Endodermal cell (in vitro differentiated cells): ENCODE data around the gene CDH4. TPM values are rescaled to one million over a fixed set of nuclear protein-coding genes. Genes with fewer than 3 reads are reported as not detected.

Experiments
- DNase-seq: peaks from one replicate; pipeline ENCODE4 v3.0.0-alpha.2; 2017
- H3K27ac ChIP-seq: 2 replicates; pipeline ENCODE4 v1.5.1; 2013; ENCODE audit warnings: mild to moderate bottlenecking, low read depth, low read length, moderate library complexity
- H3K27me3 ChIP-seq: 2 replicates; pipeline ENCODE4 v1.6.1; 2013; ENCODE audit warnings: mild to moderate bottlenecking, low read length, moderate library complexity; ENCODE audit not compliant: insufficient read depth, control insufficient read depth, poor library complexity, severe bottlenecking
- H3K36me3 ChIP-seq: 2 replicates; pipeline ENCODE4 v1.7.0; 2013; ENCODE audit warnings: mild to moderate bottlenecking, low read length, moderate library complexity; ENCODE audit not compliant: control insufficient read depth, insufficient read depth
- H3K4me1 ChIP-seq: one replicate; pipeline ENCODE4 v1.7.0; 2013; ENCODE audit warnings: low read length; ENCODE audit not compliant: control insufficient read depth, insufficient read depth
- H3K4me3 ChIP-seq: 2 replicates; pipeline ENCODE4 v1.5.1; 2013; ENCODE audit warnings: mild to moderate bottlenecking, low read length, moderate library complexity
- H3K9ac ChIP-seq: 2 replicates; pipeline ENCODE4 v1.6.1; 2013; ENCODE audit warnings: mild to moderate bottlenecking, low read length, moderate library complexity; ENCODE audit not compliant: poor library complexity, severe bottlenecking; ENCODE audit errors: extremely low read depth
- H3K9me3 ChIP-seq: 2 replicates; pipeline ENCODE4 v1.6.1; 2013; ENCODE audit warnings: mild to moderate bottlenecking, low read length, moderate library complexity; ENCODE audit not compliant: control insufficient read depth
- H3K27ac Mint-ChIP-seq: 2 replicates; pipeline ENCODE4 v1.8.0; 2020; ENCODE audit warnings: mixed read lengths
- H3K27me3 Mint-ChIP-seq: 2 replicates; pipeline ENCODE4 v1.8.0; 2021; ENCODE audit warnings: mild to moderate bottlenecking, mixed read lengths; ENCODE audit not compliant: insufficient read depth
- H3K36me3 Mint-ChIP-seq: 2 replicates; pipeline ENCODE4 v1.8.0; 2020; ENCODE audit warnings: low read depth, mixed read lengths
- H3K4me1 Mint-ChIP-seq: 2 replicates; pipeline ENCODE4 v1.8.0; 2020; ENCODE audit warnings: mixed read lengths
- H3K4me3 Mint-ChIP-seq: 2 replicates; pipeline ENCODE4 v1.8.0; 2020; ENCODE audit warnings: mild to moderate bottlenecking, moderate library complexity, mixed read lengths
- H3K9me3 Mint-ChIP-seq: 2 replicates; pipeline ENCODE4 v1.8.0; 2020; ENCODE audit warnings: mild to moderate bottlenecking, mixed read lengths
- CTCF ChIP-seq: fragments of 200-600 bp; sonication (generic); conservative IDR thresholded peaks from 2 replicates; pipeline ENCODE4 v1.5.0; 2021; ENCODE audit warnings: antibody characterized with exemption, mild to moderate bottlenecking
- WGBS, 2 experiments: methylation state at CpG; one replicate each; pipeline versions ENCODE4 v1.1.5 to v1.1.7; 2013; ENCODE audit warnings: missing lambda C conversion rate in 2 of 2, mixed read lengths in 1 of 2; ENCODE audit not compliant: insufficient coverage in 1 of 2, insufficient read length in 1 of 2; 5-methylcytosine and 5-hydroxymethylcytosine counted together
- total RNA-seq, 2 donors: library from RNA; stranded (reverse); fragmentation: NEBNext Ultra II Directional in 1 of 2; extraction: Animal tissue kit (Norgen Biotek cat#: 25700) in 1 of 2; gene quantifications; 2 replicates in 1 of 2; 3 replicates in 1 of 2; pipeline ENCODE4 v1.2.1, GENCODE V29; 2021

The CDH4 gene
- total RNA-seq, 2 donors from 2014 or later, result 1.8 to 5.8 TPM

- Histone ChIP-seq H3K36me3 (no peaks in the 10 kb centered on the region), H3K27ac (no peak overlapping the region), H3K9me3 (no peaks in the 10 kb centered on the region), H3K9ac (no peak overlapping the region), H3K4me3 (no peak overlapping the region), H3K27me3 (no peaks in the 10 kb centered on the region), H3K4me1 (no peaks in the 10 kb centered on the region)
- 76% methylated on average over 6 of the region's 7 CpGs; no CpG with 5 or more reads in 1 of the 2 experiments for WGBS, 2 experiments
- Mint-ChIP-seq H3K4me1 (peaks cover 4% of the 10 kb centered on the region), H3K27ac (no peak overlapping the region), H3K27me3 (no peaks in the 10 kb centered on the region), H3K4me3 (no peak overlapping the region), H3K9me3 (no peaks in the 10 kb centered on the region), H3K36me3 (no peaks in the 10 kb centered on the region)
- DNase-seq, result no peak
- TF ChIP-seq CTCF, result no peak
Observed at GRCh38 chr20:61950641-61951071, 698.6 kb downstream of the CDH4 start.

GRCh38 chr20:61951695-61952533, 699.9 kb downstream of the CDH4 start:
- Mint-ChIP-seq H3K27ac (no peak overlapping the region), H3K9me3 (no peaks in the 10 kb centered on the region), H3K27me3 (no peaks in the 10 kb centered on the region), H3K4me1 (peaks cover 5% of the 10 kb centered on the region), H3K36me3 (no peaks in the 10 kb centered on the region), H3K4me3 (no peak overlapping the region)
- no peaks in the 10 kb centered on the region for H3K36me3 ChIP-seq
- H3K9ac ChIP-seq, result no peak overlapping the region
- 59 to 71% methylated on average over 14 to 22 of the region's 22 CpGs for WGBS, 2 experiments
- H3K27me3 ChIP-seq, result no peaks in the 10 kb centered on the region
- no peaks in the 10 kb centered on the region for H3K9me3 ChIP-seq
- TF ChIP-seq CTCF, result no peak
- no peaks in the 10 kb centered on the region for H3K4me1 ChIP-seq
- no peak overlapping the region for H3K4me3 ChIP-seq
- no peak overlapping the region for H3K27ac ChIP-seq
- DNase-seq, result peak; percentile 93

GRCh38 chr20:61953037-61954021, 701.3 kb downstream of the CDH4 start:
- H3K27me3 Mint-ChIP-seq, result no peaks in the 10 kb centered on the region
- no peaks in the 10 kb centered on the region for H3K9me3 ChIP-seq
- H3K4me1 ChIP-seq, result no peaks in the 10 kb centered on the region
- H3K36me3 Mint-ChIP-seq, result no peaks in the 10 kb centered on the region
- no peak overlapping the region for H3K4me3 Mint-ChIP-seq
- peaks cover 5% of the 10 kb centered on the region for H3K4me1 Mint-ChIP-seq
- H3K27ac Mint-ChIP-seq, result no peak overlapping the region
- WGBS, 2 experiments, result 92 to 94% methylated on average over 17 to 20 of the region's 20 CpGs
- H3K36me3 ChIP-seq, result no peaks in the 10 kb centered on the region
- DNase-seq, result no peak
- no peak overlapping the region for H3K4me3 ChIP-seq
- TF ChIP-seq CTCF, result no peak
- no peaks in the 10 kb centered on the region for H3K9me3 Mint-ChIP-seq
- H3K27me3 ChIP-seq, result no peaks in the 10 kb centered on the region
- no peak overlapping the region for H3K27ac ChIP-seq
- H3K9ac ChIP-seq, result no peak overlapping the region
